GM23338 (cell line): ENCODE measurements around the gene KRTAP10-6. TPM values are rescaled to one million over a fixed set of nuclear protein-coding genes. Genes with fewer than 3 reads are reported as not detected.
A peak's percentile ranks its signal among the peaks of the same experiment; 100 is the strongest.

Experiments
- ATAC-seq: fragments of 200-7000 bp; cut with Tn5 transposase; 3 replicates; pipeline ENCODE4 v1.9.1; 2020
- DNase-seq: peaks from one replicate; pipeline ENCODE4 v3.0.0-alpha.2; 2015; ENCODE audit warnings: low spot score
- H2AFZ ChIP-seq: fragments of 200-600 bp; sonication (generic); 2 replicates; pipeline ENCODE4 v1.8.0; 2016; ENCODE audit warnings: antibody characterized with exemption, mild to moderate bottlenecking, moderate library complexity
- H3F3A ChIP-seq: fragments of 200-600 bp; sonication (generic); replicated peaks from 2 replicates; pipeline ENCODE4 v1.8.0; 2017; ENCODE audit warnings: antibody characterized with exemption, mixed run types, low read depth
- H3K27ac ChIP-seq: fragments of 200-600 bp; sonication (generic); 2 replicates; pipeline ENCODE4 v1.6.1; 2016; ENCODE audit warnings: low read depth
- H3K27me3 ChIP-seq: fragments of 200-600 bp; sonication (generic); 2 replicates; pipeline ENCODE4 v1.8.0; 2016; ENCODE audit warnings: mild to moderate bottlenecking, mixed run types, moderate library complexity; ENCODE audit not compliant: insufficient read depth
- H3K36me3 ChIP-seq: fragments of 200-600 bp; sonication (generic); 2 replicates; pipeline ENCODE4 v1.8.0; 2016; ENCODE audit warnings: mild to moderate bottlenecking; ENCODE audit not compliant: insufficient read depth
- H3K4me1 ChIP-seq: fragments of 200-600 bp; sonication (generic); 2 replicates; pipeline ENCODE4 v1.8.0; 2016; ENCODE audit warnings: mild to moderate bottlenecking, moderate library complexity; ENCODE audit not compliant: insufficient read depth
- H3K4me2 ChIP-seq: fragments of 200-600 bp; sonication (generic); 2 replicates; pipeline ENCODE4 v1.7.1; 2017; ENCODE audit warnings: mixed run types
- H3K4me3 ChIP-seq: fragments of 200-600 bp; sonication (generic); 2 replicates; pipeline ENCODE4 v1.6.1; 2016; ENCODE audit warnings: mixed run types
- H3K79me2 ChIP-seq: fragments of 200-600 bp; sonication (generic); replicated peaks from 2 replicates; pipeline ENCODE4 v1.8.0; 2017; ENCODE audit warnings: mild to moderate bottlenecking; ENCODE audit not compliant: insufficient read depth
- H3K9me2 ChIP-seq: fragments of 200-600 bp; sonication (generic); 2 replicates; pipeline ENCODE4 v1.8.0; 2017; ENCODE audit not compliant: insufficient read depth
- H4K20me1 ChIP-seq: fragments of 200-600 bp; sonication (generic); replicated peaks from 2 replicates; pipeline ENCODE4 v1.8.0; 2017; ENCODE audit warnings: mild to moderate bottlenecking; ENCODE audit not compliant: insufficient read depth
- H3K27ac Mint-ChIP-seq: 2 replicates; pipeline ENCODE4 v1.8.0; 2020; ENCODE audit warnings: inconsistent platforms, mild to moderate bottlenecking, moderate library complexity, mixed read lengths
- H3K27me3 Mint-ChIP-seq: 3 replicates; pipeline ENCODE4 v1.8.0; 2022; ENCODE audit warnings: low read depth, mild to moderate bottlenecking, moderate library complexity, mixed read lengths, inconsistent platforms; ENCODE audit not compliant: insufficient read depth, poor library complexity
- H3K36me3 Mint-ChIP-seq: 3 replicates; pipeline ENCODE4 v1.8.0; 2021; ENCODE audit warnings: low read depth, mild to moderate bottlenecking, inconsistent platforms, moderate library complexity, mixed read lengths
- H3K4me1 Mint-ChIP-seq: 3 replicates; pipeline ENCODE4 v1.8.0; 2020; ENCODE audit warnings: mild to moderate bottlenecking, inconsistent platforms, mixed read lengths
- H3K4me3 Mint-ChIP-seq: 3 replicates; pipeline ENCODE4 v1.8.0; 2021; ENCODE audit warnings: moderate library complexity, mild to moderate bottlenecking, inconsistent platforms, mixed read lengths
- H3K9me3 Mint-ChIP-seq: 3 replicates; pipeline ENCODE4 v1.8.0; 2020; ENCODE audit warnings: moderate library complexity, mild to moderate bottlenecking, inconsistent platforms, mixed read lengths
- CREB1 ChIP-seq: fragments of 250-450 bp; sonication (Bioruptor Pico); IDR thresholded peaks from 2 replicates; pipeline ENCODE4 v1.5.0; 2020; ENCODE audit warnings: low read depth, mild to moderate bottlenecking, moderate library complexity
- CTCF ChIP-seq, 2 experiments: fragments of 200-600 bp in 1 of 2; sonication (generic) in 1 of 2; conservative IDR thresholded peaks; 2 replicates each; pipeline versions ENCODE4 v1.5.1 to v1.6.1; 2016 to 2017; ENCODE audit warnings: antibody characterized with exemption in 2 of 2, low read depth in 2 of 2, mild to moderate bottlenecking in 2 of 2, moderate library complexity in 1 of 2
- EZH2phosphoT487 ChIP-seq: fragments of 200-600 bp; sonication (generic); IDR thresholded peaks from one replicate; pipeline ENCODE4 v1.8.1; 2018; ENCODE audit warnings: antibody characterized with exemption; ENCODE audit not compliant: unreplicated experiment
- JUNB ChIP-seq: IDR thresholded peaks from one replicate; pipeline ENCODE4 v1.6.1; 2016; ENCODE audit warnings: antibody characterized with exemption; ENCODE audit not compliant: unreplicated experiment
- NANOG ChIP-seq: IDR thresholded peaks from 2 replicates; pipeline ENCODE4 v1.6.1; 2016; ENCODE audit warnings: antibody characterized with exemption, borderline replicate concordance
- POLR2AphosphoS5 ChIP-seq: IDR thresholded peaks from 2 replicates; pipeline ENCODE4 v1.6.1; 2016; ENCODE audit warnings: antibody characterized with exemption, low read depth
- REST ChIP-seq: IDR thresholded peaks from one replicate; pipeline ENCODE4 v1.6.1; 2018; ENCODE audit warnings: antibody characterized with exemption; ENCODE audit not compliant: unreplicated experiment
- STAT1 ChIP-seq: IDR thresholded peaks from one replicate; pipeline ENCODE4 v1.6.1; 2016; ENCODE audit warnings: antibody characterized with exemption; ENCODE audit not compliant: unreplicated experiment
- ZNF331 ChIP-seq: fragments of 250-450 bp; sonication (Bioruptor Pico); IDR thresholded peaks from 2 replicates; pipeline ENCODE4 v1.5.0; 2020; ENCODE audit warnings: low read depth, mild to moderate bottlenecking, moderate library complexity
- ZNF462 ChIP-seq: fragments of 250-450 bp; sonication (Bioruptor Pico); IDR thresholded peaks from 2 replicates; pipeline ENCODE4 v1.5.0; 2020; ENCODE audit warnings: mild to moderate bottlenecking, moderate library complexity
- polyA plus RNA-seq: library from polyadenylated mRNA; unstranded; fragments of >200 nt; fragmentation: Nextera tagmentation; extraction: Ambion mirVana; gene quantifications from 2 replicates; pipeline ENCODE4 v1.2.1, GENCODE V29; 2016
- total RNA-seq: library from RNA; depleted of rRNA; stranded (reverse); fragments of >200 nt; shearing (Covaris generic); gene quantifications from 2 replicates; pipeline ENCODE4 v1.2.3, GENCODE V29; 2014

The KRTAP10-6 gene
- total and polyA plus RNA-seq, 2 experiments from 2014 or later, result not detected

GRCh38 chr21:44551340-44551961 lies 40.9 kb downstream of the KRTAP10-6 start, which contains the start of gene KRTAP10-2:
Gene KRTAP10-2, minus strand, starts transcription at chr21:44551505. Its CDS starts 47 bp downstream, at chr21:44551458.
- Histone ChIP-seq H3K36me3 (no peaks in the 10 kb centered on the region; the same call in 1 of the 2 replicates), H3K4me3 (no peak within 1 kb of the TSS), H3K4me1 (peaks cover 25% of the 10 kb centered on the region), H3K27ac (no peak within 1 kb of the TSS), H3K9me2 (no peaks in the 10 kb centered on the region), H3K4me2 (no peak within 1 kb of the TSS), H3K27me3 (no peaks in the 10 kb centered on the region), H3K79me2 (no peaks in the 10 kb centered on the region), H4K20me1 (no peaks in the 10 kb centered on the region), H3F3A (0 out of 2 replicates have a peak, but pooled peaks cover 2% of the 10 kb centered on the region), H2AFZ (no peak within 1 kb of the TSS)
- DNase-seq (no peak), ATAC-seq (no peak)
- H3K4me3 Mint-ChIP-seq, result no peak within 1 kb of the TSS
- peaks cover 22% of the 10 kb centered on the region for H3K27me3 Mint-ChIP-seq
- H3K9me3 Mint-ChIP-seq, result peaks cover 11% of the 10 kb centered on the region
- H3K4me1 Mint-ChIP-seq, result peaks cover 47% of the 10 kb centered on the region
- peak within 1 kb of the TSS; percentile 51; the same call in 1 of the 2 replicates for H3K27ac Mint-ChIP-seq
- TF ChIP-seq POLR2AphosphoS5 (no peak), STAT1 (no peak)
- H3K36me3 Mint-ChIP-seq, result peaks cover 13% of the 10 kb centered on the region

DNA sequence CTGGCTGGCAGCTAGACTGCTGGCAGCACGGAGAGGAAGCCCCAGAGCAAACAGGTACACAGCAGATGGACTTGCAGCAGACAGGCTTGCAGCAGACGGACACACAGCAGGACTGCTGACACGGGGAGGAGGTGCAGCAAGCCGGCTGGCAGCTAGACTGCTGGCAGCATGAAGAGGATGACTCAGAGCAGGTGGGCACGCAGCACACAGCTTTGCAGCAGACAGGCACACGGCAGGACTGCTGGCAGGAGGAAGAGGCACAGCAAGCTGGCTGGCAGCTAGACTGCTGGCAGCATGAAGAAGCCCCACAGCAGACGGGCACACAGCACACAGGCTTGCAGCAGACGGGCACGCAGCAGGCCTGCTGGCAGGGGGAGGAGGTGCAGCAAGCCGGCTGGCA lies 41.5 kb downstream of the KRTAP10-6 start:
- DNase-seq, result no peak
- no peak overlapping the region for H3K4me3 Mint-ChIP-seq
- no peak overlapping the region for H3K27ac ChIP-seq
- ATAC-seq, result no peak
- H2AFZ ChIP-seq, result no peak overlapping the region
- H3K27ac Mint-ChIP-seq, result peak overlapping the region; percentile 51; the same call in 1 of the 2 replicates
- 0 out of 2 replicates have a peak, but pooled peaks cover 2% of the 10 kb centered on the region for H3F3A ChIP-seq
- no peak overlapping the region for H3K4me2 ChIP-seq
- H3K4me1 Mint-ChIP-seq, result peaks cover 47% of the 10 kb centered on the region
- no peaks in the 10 kb centered on the region for H3K79me2 ChIP-seq
- no peaks in the 10 kb centered on the region; the same call in 1 of the 2 replicates for H3K36me3 ChIP-seq
- no peaks in the 10 kb centered on the region for H3K9me2 ChIP-seq
- peaks cover 14% of the 10 kb centered on the region for H3K36me3 Mint-ChIP-seq
- H3K4me3 ChIP-seq, result no peak overlapping the region
- H3K9me3 Mint-ChIP-seq, result peaks cover 11% of the 10 kb centered on the region
- peaks cover 25% of the 10 kb centered on the region for H3K4me1 ChIP-seq
- H3K27me3 Mint-ChIP-seq, result peaks cover 20% of the 10 kb centered on the region
- no peaks in the 10 kb centered on the region for H4K20me1 ChIP-seq
- no peaks in the 10 kb centered on the region for H3K27me3 ChIP-seq
- TF ChIP-seq CREB1 (CRISPR knock-in tag) (no peak), EZH2phosphoT487 (no peak), POLR2AphosphoS5 (no peak), ZNF462 (no peak), CTCF (conservative IDR thresholded peaks at IDR 0.05; ENCODE audit: low read depth in 2 of 2) (no peak), JUNB (no peak), NANOG (no peak), ZNF331 (CRISPR knock-in tag) (no peak), REST (no peak)
